Stimulated activated naive CD4-positive, alpha-beta T cell (primary cell): ENCODE results near the gene ZNF236.
"Not testable (repeated sequence)": the region's sequence is repeated elsewhere in the genome, so short reads cannot be mapped to it uniquely, and the experiment has no call there.

Experiments
- DNase-seq, 6 experiments: peaks; one replicate each; lab custom pipeline; 2025; lab: John Stamatoyannopoulos, UW

ZNF236 gene

DNA sequence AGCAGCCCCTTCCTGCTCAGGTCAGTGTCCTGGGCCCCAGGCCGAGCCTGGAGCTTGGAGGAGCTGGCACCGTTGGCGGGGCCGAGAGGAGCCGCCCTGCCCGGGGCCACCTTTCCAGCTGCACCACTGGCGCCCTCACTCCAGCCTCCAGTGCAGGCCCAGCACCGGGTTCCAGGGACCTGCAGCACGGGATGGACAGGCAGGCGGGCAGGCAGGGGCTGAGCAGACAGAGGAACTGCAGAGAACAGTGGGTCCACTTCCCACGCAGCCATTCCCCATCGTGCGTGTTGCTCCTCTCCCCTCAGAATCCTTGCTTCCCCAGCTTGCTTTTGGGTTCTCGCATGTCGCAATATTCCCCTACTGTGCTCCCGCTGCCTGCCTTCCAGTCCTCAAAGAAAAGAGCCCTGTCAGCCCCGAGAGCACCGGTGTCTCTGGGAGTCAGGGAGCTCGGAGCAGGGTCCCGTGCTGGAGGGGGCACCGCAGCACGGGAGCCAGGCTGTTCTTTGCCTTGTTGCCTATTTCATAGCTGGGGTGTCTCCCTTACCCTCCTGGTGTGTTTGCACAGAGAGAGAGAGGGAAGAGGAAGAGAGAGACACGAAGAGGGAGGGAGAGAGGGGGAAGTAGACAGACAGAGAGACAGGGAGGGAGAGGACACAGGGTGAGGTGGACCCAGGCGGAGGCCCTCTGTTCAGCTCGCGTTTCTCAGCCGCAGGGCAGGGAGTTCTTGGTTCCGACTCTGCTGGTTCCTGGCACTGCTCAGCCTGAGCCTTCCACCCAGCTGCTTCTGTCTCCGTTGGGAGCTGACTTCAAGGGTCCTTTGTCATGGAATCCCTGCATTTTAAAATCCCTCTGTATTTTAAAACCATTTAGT lies 184.2 kb downstream of the ZNF236 start:
- DNase-seq = no peak

DNA sequence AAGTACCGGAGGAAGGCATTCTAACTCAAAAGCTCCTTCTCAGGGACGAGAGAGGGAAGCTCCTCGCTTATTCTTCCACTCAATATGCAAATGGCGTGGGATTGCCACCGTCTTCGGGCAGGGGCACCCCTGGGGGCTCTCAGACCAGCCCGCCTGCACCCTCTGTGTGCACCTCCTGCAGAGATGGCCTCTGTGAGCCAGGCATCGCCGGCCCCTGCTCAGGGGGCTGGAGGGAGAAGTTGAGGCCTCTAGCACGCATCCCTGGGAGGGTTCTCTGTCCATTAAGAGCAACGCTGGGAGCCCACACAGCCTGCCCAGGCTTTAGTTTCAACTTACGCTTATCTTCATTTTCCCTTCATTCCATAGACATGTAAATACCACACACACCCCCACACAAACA lies 184.9 kb downstream of the ZNF236 start:
- no peak for DNase-seq

DNA sequence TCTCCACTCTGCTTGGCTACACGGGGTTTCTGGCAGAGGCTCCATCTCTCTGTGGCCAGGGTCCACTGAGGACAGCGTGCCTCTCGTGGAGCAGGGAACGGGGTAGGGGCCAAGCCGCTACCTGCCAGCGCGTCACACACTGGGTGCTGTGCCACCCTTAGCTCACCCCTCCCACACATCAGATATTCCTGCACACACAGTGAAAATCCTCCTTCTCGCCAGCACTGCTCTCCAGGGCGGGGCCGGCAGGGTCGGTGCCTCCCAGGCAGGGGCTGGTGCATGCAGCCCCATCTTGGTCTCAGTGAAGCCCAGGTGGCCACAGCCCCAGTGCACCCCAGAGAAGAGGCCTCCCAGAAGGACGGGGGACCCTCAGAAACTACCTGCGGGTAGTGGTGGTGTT lies 185.6 kb downstream of the ZNF236 start:
- no peak for DNase-seq

DNA sequence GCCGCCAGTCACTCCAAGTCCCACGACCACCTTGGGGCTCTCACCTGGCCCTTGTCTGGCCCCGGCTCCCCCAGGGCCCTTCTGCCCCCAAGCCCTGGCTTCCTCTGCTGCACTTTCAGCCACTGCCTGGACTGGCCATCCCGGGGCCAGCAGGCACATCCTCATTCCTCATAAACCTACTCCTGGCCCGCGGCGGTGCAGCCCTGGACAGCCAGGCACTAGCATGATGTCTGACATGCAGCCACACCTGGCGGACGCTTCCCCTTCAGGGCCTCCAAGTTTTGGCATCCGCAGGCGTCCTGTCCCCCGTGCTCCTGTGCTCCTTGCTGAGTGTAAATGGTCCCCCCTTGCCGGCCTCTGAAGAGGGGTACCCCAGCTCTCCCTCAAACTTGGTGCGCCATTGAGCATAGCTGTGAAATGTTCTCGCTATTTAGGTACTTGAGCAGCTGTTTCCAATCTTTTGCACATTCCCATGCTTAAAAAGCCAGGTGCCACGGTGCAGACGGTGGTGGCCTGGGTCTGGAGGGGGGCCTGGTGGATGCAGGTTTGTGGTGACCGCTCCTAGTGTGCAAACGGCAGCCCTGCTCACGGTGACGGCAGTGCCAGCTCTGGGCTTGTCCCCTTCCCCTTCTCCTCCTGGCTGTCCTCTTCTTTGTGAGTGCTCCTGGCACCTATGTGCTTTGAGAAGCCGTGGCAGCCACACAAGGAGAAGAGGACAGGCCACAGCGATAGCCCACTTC lies 186.4 kb downstream of the ZNF236 start:
- DNase-seq = no peak

DNA sequence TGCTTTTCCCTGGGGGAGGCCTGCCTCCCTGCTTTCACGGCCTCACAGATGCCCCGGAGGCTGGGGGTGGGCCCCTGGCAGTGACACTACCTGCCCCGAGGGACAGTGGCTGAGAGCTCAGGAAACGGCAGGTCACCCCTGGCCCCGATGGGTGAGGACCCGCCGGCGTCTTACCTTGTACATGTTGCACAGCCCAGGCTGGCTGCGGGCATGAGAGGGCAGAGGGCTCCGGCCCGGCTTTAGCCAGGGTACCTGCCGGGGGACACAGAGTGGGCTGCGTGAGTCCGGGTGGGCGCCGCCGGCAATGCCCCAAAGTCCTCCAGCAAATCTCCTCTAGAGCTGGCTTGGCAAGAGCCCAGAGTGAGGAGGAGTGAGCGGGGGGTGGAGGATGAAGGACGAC lies 187.3 kb downstream of the ZNF236 start:
- no peak for DNase-seq

DNA sequence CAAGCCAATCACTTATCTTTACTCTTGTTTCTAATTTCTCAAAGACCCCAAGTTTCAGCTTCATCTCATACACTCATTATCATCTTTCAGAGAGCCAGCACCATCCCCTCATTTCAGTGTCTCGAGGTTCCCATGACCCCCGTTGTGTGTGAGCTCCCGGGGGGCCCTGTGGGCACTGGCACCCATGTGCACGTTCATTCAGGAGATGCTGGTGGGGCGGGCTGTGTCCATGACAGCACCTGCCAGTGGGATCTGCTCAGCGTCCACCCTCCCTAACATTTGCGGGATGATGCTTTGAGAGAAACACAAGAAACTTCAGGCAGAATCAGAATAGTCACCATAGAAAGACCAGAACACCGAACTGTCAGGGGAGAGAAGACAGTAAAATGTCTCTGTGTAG lies 189.8 kb downstream of the ZNF236 start:
- no peak for DNase-seq

DNA sequence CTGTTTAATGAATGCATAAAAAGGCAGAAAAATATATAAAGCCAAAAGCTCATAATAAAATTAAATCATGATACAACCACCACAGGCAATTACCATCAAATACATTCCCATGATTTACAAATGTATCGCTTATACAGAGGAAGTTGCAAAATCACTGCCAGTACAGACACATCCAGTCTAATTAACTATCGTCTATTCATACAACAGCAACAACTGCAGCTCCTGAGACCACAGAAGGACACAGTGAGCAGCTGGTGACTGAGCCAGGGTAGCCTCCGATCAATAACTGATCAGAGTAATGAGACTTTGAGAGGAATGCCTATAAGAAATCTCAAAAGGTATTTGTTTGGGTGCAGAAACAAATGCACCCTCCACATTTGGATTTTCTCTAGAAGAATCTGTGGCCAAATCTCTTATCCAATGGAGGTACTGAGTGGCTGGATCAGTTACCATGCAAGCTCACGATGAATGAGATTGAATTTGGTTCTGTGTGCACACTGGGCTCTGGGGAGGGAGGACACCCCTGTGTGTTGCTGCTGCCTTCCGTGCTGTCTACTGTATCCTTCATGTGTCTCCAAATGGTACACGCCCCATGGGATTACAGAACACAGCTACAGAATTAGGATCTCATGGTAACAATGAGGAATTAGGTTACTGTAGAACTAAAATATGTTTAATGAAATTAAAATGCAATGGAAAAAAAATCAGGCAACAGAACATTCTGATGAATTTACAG lies 190.6 kb downstream of the ZNF236 start:
- no peak for DNase-seq

DNA sequence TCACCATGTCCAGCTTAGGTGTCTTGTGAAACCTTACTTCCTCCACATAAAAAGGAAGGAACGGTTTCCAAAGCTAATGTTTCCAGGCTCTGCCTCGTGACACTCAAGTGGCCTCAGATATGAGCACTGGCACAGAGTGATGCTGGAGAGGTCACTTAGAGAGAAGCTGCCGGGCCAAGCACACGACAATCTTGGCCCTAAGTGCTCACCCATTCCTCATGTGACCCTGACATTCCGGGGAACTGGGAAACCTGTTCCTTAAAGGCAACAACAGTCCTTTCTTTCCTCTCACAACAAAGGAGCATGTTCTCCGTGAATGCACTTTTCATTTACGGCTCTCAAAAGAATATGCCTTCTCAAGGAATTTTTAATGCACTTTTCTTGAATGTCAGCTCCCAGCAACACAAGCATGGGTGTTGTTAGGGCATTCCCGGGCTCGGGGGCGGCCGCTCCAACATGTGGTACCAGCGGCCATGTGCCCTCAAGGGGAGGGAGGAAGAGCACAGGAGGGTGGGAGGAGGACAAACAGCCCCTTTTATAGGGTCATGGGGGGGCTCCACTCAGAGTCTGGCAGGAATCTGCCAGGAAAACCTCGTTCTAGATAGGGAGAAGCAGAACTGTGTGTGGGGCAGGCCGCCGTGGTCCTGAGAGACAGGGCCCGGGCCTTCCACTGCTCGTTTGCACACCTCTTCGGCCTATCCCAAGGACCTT lies 191.6 kb downstream of the ZNF236 start:
- no peak for DNase-seq

DNA sequence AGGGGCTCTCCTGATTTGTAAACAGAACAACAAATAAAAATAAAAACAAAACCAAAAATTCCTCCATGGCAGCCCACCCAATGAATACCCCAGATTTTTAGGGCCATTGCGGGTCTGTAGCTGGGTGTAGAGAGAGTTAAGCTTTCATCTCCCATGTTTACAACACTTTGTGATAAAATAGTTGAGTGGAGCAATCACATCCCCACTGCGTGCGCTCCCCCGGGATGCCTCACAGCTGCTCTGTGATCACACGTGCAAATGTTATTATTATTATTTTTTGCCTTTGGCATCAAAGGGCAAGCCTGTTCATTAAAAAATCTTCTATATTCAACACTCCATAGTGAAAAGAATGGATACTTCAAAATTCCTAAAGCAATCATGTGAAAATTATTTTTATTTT lies 192.2 kb downstream of the ZNF236 start:
- DNase-seq = no peak

DNA sequence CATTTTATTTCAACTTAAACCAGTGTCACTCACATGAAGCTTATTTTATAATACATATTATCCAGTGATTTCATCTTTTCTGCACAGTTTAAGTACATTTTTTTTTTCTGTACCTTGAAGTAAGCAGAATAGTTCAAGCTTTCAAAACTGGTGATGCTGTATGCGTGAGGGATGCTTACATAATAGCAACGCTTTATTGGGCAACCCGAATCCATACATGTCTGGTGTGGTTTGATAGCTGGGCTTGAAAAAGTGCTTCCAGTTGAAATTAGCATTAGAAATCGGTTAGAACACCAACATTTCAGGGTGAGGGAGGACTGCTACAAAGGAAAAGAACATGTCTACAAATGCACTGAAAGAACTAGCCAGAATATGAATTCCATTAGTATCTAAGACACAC lies 192.8 kb downstream of the ZNF236 start:
- DNase-seq = no peak

DNA sequence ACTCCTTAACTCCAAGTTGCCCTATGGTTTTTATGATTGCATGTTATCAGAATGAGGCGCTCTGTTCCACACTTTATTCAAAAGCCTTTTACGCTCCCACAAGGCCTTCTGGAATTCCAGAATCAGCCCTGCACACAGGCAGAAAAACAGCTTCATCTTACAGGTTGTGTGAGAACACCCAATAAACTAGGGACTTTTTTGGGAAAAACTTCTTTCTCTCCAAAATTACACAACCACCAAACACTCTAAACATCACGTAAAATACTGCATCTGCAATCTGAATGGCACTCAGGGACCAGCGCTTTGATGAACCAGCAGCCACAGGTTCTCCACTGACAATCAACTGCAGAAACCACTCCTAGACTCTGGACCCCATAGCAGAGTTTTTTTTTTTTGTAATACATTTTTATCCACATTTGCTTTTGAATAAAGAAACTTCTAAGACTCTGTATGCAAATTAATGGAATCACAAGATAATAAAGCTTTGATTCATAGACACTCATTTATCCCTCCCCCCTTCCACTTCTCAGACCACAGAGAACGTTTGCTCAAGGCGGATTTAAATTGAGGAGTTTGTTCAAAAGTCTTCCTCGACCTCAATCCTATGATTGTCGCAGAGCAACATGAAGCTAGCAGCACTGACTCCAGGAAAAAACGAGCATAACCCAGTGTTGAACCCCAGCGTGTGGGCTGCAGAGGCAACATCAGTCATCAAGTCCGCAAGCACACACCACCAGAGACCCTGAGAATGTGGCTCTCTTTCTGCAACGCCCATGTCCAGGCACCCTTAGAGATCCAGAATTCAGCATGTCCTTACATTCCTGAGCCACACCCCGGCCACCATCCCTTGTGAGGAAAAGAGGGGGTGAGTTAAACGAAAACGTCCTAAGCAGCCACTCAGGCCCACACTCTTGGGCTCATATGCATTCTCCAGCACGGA lies 193.7 kb downstream of the ZNF236 start:
- no peak for DNase-seq

DNA sequence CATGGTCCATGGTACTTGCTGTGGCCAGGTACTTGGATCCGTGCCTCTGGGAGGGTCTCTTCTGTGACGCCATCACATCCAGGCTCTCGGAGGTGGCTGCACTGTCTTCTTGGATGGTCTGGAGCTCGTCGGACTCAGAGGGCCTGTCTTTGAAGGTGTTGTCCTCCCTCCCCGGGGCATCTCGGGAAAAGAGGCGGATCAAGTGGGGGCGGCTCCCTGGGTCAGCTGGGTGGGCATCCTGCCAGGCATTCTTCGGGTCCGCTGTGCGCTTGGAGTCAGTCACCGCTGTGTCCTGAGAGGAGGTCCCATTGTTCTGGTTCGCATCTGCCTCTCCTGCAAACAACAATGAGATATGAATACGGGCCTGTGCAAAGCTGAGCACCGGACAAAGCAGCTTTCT lies 194.6 kb downstream of the ZNF236 start:
- DNase-seq = no peak

DNA sequence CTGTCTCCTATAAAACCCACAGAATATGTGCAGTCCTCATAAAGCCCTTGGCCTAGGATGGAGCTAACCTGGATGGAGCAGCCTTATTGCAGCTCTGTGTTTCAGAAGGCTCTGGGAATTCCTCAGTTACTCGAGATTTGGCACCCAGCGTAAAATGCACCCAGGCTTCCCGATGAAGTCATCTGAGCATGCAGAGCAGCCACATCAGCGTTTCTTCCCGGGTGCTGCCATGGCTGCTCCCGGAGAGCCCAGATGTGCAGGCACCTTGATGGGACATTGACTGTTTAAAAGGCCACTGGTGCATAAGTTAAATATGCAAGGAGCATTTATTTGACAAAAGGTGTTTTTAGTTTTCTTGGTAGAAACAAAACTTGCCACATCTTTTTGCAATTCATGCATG lies 195.0 kb downstream of the ZNF236 start:
- DNase-seq = no peak

DNA sequence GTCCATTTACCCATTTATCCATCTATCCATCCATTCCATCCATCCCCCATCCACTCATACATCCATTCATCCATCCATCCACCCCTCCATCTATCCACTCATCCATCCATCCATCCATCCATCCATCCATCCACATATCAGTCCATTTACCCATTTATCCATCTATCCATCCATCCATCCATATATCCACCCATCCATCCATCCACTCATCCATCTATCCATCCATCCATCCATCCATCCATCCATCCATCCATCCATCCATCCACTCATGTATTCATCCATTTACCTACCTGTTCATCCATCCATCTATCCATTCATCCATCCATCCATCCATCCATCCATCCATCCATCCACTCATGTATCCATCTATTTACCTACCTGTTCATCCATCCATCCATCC lies 196.3 kb downstream of the ZNF236 start:
- not testable (repeated sequence) for DNase-seq

DNA sequence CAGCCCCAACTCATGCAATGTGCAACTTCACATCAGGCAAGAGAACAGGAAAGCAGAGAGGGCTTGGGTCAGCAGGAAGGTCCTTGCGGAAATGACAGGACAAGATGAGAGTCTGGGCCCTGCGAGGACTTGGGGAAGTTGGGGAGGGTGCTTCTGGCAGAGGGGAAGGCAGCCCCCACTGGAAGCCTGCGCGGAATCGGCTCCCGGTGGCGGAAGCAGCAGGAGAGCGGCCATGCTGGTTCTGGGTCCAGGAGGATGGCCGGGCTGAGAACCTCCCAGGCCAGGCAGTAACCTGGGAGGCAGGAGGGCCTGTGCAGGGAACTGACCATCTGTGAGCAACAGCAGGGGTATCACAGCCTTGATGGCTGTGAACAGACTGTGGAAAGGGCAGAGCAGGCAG lies 197.3 kb downstream of the ZNF236 start:
- DNase-seq = no peak
